ENCODE results near the gene GPR149.

GRCh38 chr3:154316974-154317767, 112.8 kb downstream of the GPR149 start:
- TF ChIP-seq POLR2A (IDR thresholded peaks at IDR 0.05): no peak
- TF ChIP-seq CTCF (IDR thresholded peaks at IDR 0.05): no peak
